RPMI7951 (cell line): Measurements from ENCODE around the gene CA12. TPM values are rescaled to one million over a fixed set of nuclear protein-coding genes. Genes with fewer than 3 reads are reported as not detected.

ENCODE experiments used
- DNase-seq: peaks from one replicate; pipeline ENCODE4 v3.0.0-alpha.2; 2012; ENCODE audit warnings: low read depth
- total RNA-seq: library from RNA; depleted of rRNA; stranded (reverse); fragments of >200 nt; shearing (Covaris generic); gene quantifications from 2 replicates; pipeline ENCODE4 v1.2.3, GENCODE V29; 2014; rRNA removed

Gene CA12
- total RNA-seq, 1 experiment from 2014 or later = 30.2 TPM

- DNase-seq = no peak
Observed at GRCh38 chr15:63276342-63277037, 105.2 kb downstream of the CA12 start.

DNA sequence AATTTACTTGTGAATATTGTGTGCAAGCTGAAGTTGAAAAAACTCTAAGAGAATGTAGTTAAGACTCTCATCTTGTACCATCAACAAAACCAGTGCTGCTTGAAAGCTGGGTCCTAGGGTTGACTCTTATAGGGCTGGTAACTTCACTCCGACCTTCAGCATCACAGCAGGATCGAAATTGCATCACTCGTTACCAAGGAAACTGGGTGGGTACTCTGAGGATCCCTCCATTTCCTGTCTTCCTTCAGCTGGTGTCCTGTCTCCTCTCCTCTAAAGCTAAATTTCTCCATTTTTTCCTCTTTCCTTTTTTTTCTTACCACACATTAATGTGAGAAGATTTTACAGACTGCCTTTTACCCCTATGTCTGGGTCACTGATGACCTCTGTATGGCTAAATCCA lies 107.2 kb downstream of the CA12 start:
- peak; percentile 24 for DNase-seq

Other genes with a start within 250 kb of the CA12 start
- 233 and 241 TPM in 2 replicates for gene RPS27L, start 224.4 kb downstream of the CA12 start, total RNA-seq
- 42.4 and 52.0 TPM in 2 replicates for gene RAB8B, start 192.2 kb downstream of the CA12 start, total RNA-seq
- 24.5 and 25.4 TPM in 2 replicates for gene APH1B, start 104.2 kb downstream of the CA12 start, total RNA-seq
- 28.2 and 39.3 TPM in 2 replicates for gene USP3, start 122.7 kb upstream of the CA12 start, total RNA-seq
- 0.60 and 0.88 TPM in 2 replicates for gene FBXL22, start 215.5 kb upstream of the CA12 start, total RNA-seq